ENCODE data around the gene FOXP4.

DNA sequence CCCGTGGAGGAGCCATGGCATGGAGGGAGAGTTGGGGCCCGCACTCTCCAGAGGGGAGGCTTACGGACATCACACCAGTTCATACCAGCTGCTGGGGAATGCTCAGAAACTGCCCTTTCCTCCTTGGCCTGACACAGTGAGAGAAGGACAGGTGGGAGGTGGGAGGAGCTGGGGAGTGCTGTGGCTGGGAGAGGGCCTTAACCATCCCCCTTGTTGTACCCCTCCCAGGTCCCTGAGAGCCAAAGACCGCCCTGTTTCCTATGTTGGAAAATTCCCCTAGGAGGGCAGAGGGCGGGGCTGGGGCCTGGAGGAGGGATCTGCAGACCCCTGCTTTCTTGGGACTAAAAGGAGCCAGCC is 24.1 kb downstream of the FOXP4 start:
- TF ChIP-seq, protein P1, sequence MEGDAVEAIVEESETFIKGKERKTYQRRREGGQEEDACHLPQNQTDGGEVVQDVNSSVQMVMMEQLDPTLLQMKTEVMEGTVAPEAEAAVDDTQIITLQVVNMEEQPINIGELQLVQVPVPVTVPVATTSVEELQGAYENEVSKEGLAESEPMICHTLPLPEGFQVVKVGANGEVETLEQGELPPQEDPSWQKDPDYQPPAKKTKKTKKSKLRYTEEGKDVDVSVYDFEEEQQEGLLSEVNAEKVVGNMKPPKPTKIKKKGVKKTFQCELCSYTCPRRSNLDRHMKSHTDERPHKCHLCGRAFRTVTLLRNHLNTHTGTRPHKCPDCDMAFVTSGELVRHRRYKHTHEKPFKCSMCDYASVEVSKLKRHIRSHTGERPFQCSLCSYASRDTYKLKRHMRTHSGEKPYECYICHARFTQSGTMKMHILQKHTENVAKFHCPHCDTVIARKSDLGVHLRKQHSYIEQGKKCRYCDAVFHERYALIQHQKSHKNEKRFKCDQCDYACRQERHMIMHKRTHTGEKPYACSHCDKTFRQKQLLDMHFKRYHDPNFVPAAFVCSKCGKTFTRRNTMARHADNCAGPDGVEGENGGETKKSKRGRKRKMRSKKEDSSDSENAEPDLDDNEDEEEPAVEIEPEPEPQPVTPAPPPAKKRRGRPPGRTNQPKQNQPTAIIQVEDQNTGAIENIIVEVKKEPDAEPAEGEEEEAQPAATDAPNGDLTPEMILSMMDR (IDR thresholded peaks at IDR 0.05; ENCODE audit: insufficient read depth, low read depth, low read length) = no peak
- no peak for TF ChIP-seq EZH2 (IDR thresholded peaks at IDR 0.05; ENCODE audit: insufficient read depth, low read length)

Data from astrocyte (in vitro differentiated cells and primary cell).